Ectodermal cell (in vitro differentiated cells): Measurements from ENCODE around the gene PFDN5.

Source experiments
- H3K27ac ChIP-seq: 2 replicates; pipeline ENCODE4 v1.7.0; 2013; ENCODE audit warnings: mild to moderate bottlenecking, low read depth, low read length; ENCODE audit not compliant: insufficient read depth, poor library complexity, severe bottlenecking
- H3K27me3 ChIP-seq: 2 replicates; pipeline ENCODE4 v1.7.0; 2013; ENCODE audit warnings: mild to moderate bottlenecking, low read length; ENCODE audit not compliant: insufficient read depth, control insufficient read depth, poor library complexity, severe bottlenecking
- H3K36me3 ChIP-seq: one replicate; pipeline ENCODE4 v1.7.0; 2013; ENCODE audit warnings: low read length; ENCODE audit not compliant: control insufficient read depth, insufficient read depth
- H3K4me1 ChIP-seq: one replicate; pipeline ENCODE4 v1.7.0; 2013; ENCODE audit warnings: low read length; ENCODE audit not compliant: control insufficient read depth, insufficient read depth
- H3K4me3 ChIP-seq: 2 replicates; pipeline ENCODE4 v1.7.0; 2013; ENCODE audit warnings: low read depth, low read length, control low read depth; ENCODE audit not compliant: insufficient read depth
- H3K9me3 ChIP-seq: 2 replicates; pipeline ENCODE4 v1.7.0; 2013; ENCODE audit warnings: mild to moderate bottlenecking, low read length, moderate library complexity; ENCODE audit not compliant: control insufficient read depth
- WGBS, 2 experiments: methylation state at CpG; one replicate each; pipeline ENCODE4 v1.1.7; 2013; ENCODE audit warnings: missing lambda C conversion rate in 2 of 2; 5-methylcytosine and 5-hydroxymethylcytosine counted together

Gene PFDN5

DNA sequence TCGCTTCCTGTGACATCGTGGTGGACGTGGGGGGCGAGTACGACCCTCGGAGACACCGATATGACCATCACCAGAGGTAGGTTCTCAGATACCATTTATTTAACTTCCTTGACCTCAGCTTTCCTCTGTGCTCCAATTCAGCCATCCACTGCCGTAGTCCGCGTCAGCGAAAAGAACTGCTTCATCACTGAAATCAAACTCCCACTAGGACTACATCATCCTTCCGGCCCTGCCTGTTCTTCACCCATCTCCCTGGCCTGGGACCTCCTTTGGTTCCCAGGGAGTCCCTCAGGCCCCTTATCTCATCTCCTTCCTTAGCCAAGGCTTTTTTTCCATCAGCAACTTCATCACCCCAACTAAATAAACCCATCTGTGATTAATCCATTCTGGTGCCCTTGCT, 4.8 kb downstream of the PFDN5 start:
- H3K9me3 ChIP-seq: no peaks in the 10 kb centered on the region
- H3K4me3 ChIP-seq: peak overlapping the region; percentile 78
- H3K4me1 ChIP-seq: peaks cover 12% of the 10 kb centered on the region
- H3K27me3 ChIP-seq: no peaks in the 10 kb centered on the region
- WGBS, 2 experiments: 7 to 9% methylated on average over 12 of the region's 12 CpGs
- H3K36me3 ChIP-seq: peaks cover 21% of the 10 kb centered on the region
- peak overlapping the region; percentile 73 for H3K27ac ChIP-seq

DNA sequence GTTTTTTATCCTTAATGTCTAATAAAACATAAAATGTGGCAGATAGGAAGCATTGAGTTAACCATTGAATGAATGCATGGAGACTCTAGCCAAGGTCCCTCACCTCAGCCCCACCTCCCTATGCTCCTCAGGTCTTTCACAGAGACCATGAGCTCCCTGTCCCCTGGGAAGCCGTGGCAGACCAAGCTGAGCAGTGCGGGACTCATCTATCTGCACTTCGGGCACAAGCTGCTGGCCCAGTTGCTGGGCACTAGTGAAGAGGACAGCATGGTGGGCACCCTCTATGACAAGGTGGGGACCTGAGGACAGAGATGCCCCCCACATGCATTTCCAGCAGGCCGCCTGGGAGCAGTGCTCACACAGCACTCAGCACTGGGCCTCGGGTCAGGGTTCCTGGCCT, 7.6 kb downstream of the PFDN5 start:
- Histone ChIP-seq H3K4me1 (peaks cover 6% of the 10 kb centered on the region), H3K4me3 (no peak overlapping the region), H3K36me3 (peaks cover 42% of the 10 kb centered on the region), H3K27ac (no peak overlapping the region), H3K9me3 (no peaks in the 10 kb centered on the region), H3K27me3 (no peaks in the 10 kb centered on the region)
- 92 to 95% methylated on average over 5 of the region's 5 CpGs for WGBS, 2 experiments

DNA sequence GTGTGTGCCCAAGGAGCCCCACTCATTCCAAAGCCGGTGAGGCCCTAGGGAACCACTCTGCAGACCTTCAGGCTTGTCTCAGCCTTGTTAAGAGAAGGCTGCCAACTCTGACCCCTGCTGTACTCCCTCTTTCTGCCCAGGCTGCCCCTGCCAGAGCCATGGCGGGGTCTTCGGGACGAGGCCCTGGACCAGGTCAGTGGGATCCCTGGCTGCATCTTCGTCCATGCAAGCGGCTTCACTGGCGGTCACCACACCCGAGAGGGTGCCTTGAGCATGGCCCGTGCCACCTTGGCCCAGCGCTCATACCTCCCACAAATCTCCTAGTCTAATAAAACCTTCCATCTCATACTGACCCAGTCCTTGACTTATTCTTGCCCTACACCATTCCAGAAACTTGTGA, 11.5 kb downstream of the PFDN5 start:
- no peak overlapping the region for H3K27ac ChIP-seq
- H3K36me3 ChIP-seq: peaks cover 47% of the 10 kb centered on the region
- H3K27me3 ChIP-seq: no peaks in the 10 kb centered on the region
- WGBS, 2 experiments: 93 to 95% methylated on average over 10 of the region's 10 CpGs
- no peaks in the 10 kb centered on the region for H3K9me3 ChIP-seq
- H3K4me1 ChIP-seq: no peaks in the 10 kb centered on the region
- H3K4me3 ChIP-seq: no peak overlapping the region

DNA sequence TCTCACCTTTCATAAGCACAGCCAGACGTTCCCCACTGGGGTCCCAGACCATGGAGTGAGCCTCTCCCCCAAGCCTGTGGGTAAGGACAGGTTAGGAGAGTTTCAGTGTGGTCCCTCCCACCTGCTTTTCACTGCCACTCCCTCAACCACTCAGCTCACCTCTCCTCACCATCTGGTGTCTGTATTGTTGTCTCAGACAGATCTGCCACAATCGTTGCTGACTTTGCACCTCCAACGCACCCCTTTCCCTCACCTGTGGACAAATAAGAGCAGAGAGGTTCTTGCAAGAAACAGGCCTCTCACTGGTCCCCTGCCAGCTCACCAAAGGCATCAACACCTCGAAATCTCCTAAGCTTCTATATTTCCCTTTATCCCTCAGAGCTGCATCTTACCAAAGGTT, 12.9 kb downstream of the PFDN5 start:
- Histone ChIP-seq H3K4me3 (no peak overlapping the region), H3K9me3 (no peaks in the 10 kb centered on the region), H3K36me3 (peaks cover 43% of the 10 kb centered on the region), H3K4me1 (no peaks in the 10 kb centered on the region), H3K27ac (no peak overlapping the region), H3K27me3 (no peaks in the 10 kb centered on the region)
- WGBS, 2 experiments: 91 to 92% methylated on average over 4 of the region's 4 CpGs

DNA sequence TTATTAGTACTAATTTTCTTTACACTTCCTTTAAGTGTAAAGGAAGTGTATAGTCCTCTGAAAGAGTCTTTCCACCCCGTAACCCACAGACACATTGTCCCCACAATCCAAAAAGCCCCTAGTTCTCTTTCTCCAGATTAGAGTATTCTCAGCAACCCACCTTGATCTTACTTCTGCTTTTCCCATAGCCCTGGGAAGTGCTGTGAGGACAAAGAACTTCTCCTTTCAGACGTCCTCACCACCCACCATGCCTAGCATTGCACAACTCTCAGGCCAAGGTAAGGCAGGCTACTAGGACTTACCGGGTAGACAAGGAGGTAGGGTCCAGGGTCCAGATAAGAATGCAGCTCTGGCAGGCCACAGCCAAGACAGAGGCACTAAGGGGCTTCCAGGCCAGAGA, 18.7 kb downstream of the PFDN5 start:
- H3K4me1 ChIP-seq: no peaks in the 10 kb centered on the region

DNA sequence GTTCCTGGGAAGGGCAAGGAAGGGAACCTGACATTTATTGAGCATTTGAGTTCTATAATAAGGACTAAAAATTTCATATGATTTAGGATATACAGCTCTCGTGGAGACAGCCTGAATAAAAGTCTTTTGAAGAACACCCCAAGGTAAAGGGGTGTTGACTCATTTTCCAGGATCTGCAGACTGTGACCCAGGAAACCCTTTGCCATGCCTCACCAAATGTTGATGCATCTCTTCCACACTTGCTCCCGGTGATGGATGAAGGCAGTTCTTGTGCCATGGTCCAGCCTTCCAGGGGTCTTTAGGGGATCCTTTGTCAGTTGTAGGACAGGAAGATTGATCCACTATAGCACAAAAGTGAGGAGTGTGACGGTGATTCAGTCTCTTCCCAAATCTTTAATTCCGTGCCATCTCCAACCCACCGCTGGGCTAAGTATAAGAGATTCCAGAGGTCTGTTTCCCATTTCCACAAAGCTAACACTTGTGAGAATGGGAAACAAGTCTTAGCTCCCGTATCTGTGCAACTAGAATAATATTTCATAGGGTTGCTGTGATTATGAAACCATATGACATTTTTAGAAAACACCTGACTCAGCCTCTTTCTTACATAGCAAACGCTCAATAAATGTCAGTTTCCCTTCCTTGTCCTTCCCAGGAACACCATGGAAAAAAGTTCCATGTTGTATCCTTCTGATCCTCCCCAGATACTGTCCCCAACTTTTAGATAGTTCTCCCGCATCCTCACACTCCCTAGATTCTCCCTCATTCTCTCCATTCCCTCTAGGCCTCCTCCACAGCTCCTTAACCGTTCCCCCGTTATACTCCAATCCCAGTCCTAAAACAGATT, 25.2 kb downstream of the PFDN5 start:
- WGBS, 2 experiments: 57 to 64% methylated on average over 10 of the region's 10 CpGs
- Histone ChIP-seq H3K27ac (no peak overlapping the region), H3K4me3 (peak overlapping the region; percentile 76), H3K27me3 (peaks cover 16% of the 10 kb centered on the region), H3K36me3 (peaks cover 8% of the 10 kb centered on the region), H3K4me1 (peaks cover 18% of the 10 kb centered on the region), H3K9me3 (no peaks in the 10 kb centered on the region)

More for the DNA sequence above, 18.7 kb downstream of the PFDN5 start:
- Histone ChIP-seq H3K9me3 (no peaks in the 10 kb centered on the region), H3K4me3 (no peak overlapping the region), H3K27me3 (no peaks in the 10 kb centered on the region), H3K36me3 (peaks cover 37% of the 10 kb centered on the region), H3K27ac (no peak overlapping the region)
- WGBS, 2 experiments: 93 to 96% methylated on average over 2 of the region's 3 CpGs

- no peaks in the 10 kb centered on the region for H3K9me3 ChIP-seq
- peak overlapping the region; percentile 63 for H3K4me3 ChIP-seq
- H3K27ac ChIP-seq: peak overlapping the region; percentile 37
- no peaks in the 10 kb centered on the region for H3K36me3 ChIP-seq
- 15 to 18% methylated on average over 28 of the region's 28 CpGs for WGBS, 2 experiments
- peaks cover 16% of the 10 kb centered on the region for H3K27me3 ChIP-seq
- peaks cover 40% of the 10 kb centered on the region for H3K4me1 ChIP-seq
These were observed 28.9 kb downstream of the PFDN5 start for GRCh38 chr12:53324113-53324778.

DNA sequence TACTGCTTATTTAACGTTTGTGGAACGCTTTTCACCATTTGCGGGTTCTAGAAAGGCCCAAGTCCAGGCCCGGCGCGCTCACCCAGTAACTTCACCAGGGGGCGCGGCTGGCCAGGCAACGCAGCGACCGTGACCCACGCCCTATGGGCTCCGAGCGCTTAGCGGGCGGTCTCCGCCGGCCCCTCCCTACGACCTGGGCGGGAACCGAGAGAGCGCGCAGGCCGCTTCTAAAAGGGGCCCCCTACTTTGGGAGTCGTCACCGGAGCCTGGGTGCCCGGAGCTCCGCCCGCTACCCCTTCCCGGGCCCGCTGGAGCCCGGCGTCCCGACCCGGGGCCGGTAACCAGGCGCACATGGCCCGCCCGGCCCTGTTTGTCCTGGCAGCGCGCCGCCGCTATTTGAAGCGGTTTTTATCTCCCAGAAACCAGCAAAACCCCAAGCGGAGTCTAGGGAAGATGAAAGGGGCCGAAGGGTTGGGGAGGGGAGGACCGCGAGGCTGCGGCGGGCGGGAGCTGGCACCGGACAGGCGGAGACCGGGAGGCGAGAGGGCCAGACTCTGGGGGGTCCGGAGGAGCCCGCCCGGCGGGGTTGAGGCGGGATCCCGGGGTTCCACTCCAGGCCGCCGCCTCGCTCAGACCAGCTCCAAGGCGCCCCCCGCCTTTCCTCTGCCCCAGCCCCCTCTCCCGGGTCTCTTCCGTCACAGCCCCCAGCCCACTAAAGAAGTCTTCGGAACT, 29.6 kb downstream of the PFDN5 start:
- H3K36me3 ChIP-seq: no peaks in the 10 kb centered on the region
- H3K27ac ChIP-seq: peak overlapping the region; percentile 90
- peak overlapping the region; percentile 63 for H3K4me3 ChIP-seq
- H3K4me1 ChIP-seq: peaks cover 40% of the 10 kb centered on the region
- WGBS, 2 experiments: 0% methylated on average over 69 of the region's 69 CpGs
- H3K9me3 ChIP-seq: no peaks in the 10 kb centered on the region
- H3K27me3 ChIP-seq: peaks cover 16% of the 10 kb centered on the region

GRCh38 chr12:53325511-53326061, 30.2 kb downstream of the PFDN5 start:
- Histone ChIP-seq H3K4me1 (peaks cover 36% of the 10 kb centered on the region), H3K4me3 (peak overlapping the region; percentile 63), H3K27me3 (peaks cover 16% of the 10 kb centered on the region), H3K27ac (peak overlapping the region; percentile 90), H3K36me3 (no peaks in the 10 kb centered on the region), H3K9me3 (no peaks in the 10 kb centered on the region)
- 0 to 1% methylated on average over 50 of the region's 50 CpGs for WGBS, 2 experiments
